ENCODE measurements around the gene DES.
A peak's percentile ranks its signal among the peaks of the same experiment; 100 is the strongest.
"Not testable (repeated sequence)": the region's sequence is repeated elsewhere in the genome, so short reads cannot be mapped to it uniquely, and the experiment has no call there.

Gene DES

DNA sequence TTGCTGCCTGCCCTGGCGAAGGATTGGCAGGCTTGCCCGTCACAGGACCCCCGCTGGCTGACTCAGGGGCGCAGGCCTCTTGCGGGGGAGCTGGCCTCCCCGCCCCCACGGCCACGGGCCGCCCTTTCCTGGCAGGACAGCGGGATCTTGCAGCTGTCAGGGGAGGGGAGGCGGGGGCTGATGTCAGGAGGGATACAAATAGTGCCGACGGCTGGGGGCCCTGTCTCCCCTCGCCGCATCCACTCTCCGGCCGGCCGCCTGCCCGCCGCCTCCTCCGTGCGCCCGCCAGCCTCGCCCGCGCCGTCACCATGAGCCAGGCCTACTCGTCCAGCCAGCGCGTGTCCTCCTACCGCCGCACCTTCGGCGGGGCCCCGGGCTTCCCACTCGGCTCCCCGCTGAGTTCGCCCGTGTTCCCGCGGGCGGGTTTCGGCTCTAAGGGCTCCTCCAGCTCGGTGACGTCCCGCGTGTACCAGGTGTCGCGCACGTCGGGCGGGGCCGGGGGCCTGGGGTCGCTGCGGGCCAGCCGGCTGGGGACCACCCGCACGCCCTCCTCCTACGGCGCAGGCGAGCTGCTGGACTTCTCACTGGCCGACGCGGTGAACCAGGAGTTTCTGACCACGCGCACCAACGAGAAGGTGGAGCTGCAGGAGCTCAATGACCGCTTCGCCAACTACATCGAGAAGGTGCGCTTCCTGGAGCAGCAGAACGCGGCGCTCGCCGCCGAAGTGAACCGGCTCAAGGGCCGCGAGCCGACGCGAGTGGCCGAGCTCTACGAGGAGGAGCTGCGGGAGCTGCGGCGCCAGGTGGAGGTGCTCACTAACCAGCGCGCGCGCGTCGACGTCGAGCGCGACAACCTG lies at the start of gene DES:
Gene DES (plus strand): TSS at position 223 of the 857 bp plus-strand sequence. CDS start 86 bp downstream, at position 309.
- no peak for DNase-seq (ENCODE audit: low read depth in 3 of 3)

DNA sequence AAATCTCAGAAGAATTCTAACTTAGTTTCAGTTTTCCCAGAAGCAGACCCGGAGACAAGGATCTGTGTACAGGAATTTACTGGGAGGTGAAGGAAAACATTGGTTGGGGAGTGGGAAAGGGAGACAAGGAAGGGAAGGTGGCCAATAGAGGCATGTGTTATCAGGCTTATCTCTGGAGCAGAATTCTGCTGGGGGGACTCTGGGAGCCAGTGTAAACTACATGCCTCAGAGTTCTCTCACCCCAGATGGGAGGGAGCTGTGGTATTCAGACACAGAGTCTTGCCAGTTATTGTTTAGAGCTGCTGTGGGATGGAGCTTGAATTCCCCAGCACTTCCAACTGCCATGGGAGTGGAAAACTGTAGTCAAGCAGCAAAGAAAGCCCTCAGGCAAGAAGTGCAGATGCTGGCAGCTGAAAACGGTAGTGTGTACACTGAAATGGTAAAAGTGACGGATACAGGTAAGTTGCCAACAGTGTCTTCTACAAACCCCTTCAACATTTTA lies 49.4 kb upstream of the DES start:
- no peak for DNase-seq (ENCODE audit: low read depth in 3 of 3)

DNA sequence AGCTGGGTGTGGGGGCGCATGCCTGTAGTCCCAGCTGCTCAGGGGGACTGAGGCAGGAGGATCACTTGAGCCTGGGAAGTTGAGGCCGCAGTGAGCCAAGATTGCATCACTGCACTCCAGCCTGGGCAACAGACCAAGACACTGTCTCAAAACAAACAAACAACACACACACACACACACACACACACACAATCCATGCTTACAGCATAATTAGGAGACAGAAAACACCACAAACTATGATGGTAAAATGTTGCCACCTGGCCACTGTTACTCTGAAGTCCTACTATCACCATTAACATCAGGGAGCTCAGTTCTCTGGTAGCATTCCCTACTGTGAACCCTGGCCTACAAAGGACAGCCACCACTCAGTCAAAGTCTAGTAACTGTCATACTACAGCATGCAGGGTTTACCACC lies 48.7 kb upstream of the DES start:
- DNase-seq (ENCODE audit: low read depth in 3 of 3): no peak

DNA sequence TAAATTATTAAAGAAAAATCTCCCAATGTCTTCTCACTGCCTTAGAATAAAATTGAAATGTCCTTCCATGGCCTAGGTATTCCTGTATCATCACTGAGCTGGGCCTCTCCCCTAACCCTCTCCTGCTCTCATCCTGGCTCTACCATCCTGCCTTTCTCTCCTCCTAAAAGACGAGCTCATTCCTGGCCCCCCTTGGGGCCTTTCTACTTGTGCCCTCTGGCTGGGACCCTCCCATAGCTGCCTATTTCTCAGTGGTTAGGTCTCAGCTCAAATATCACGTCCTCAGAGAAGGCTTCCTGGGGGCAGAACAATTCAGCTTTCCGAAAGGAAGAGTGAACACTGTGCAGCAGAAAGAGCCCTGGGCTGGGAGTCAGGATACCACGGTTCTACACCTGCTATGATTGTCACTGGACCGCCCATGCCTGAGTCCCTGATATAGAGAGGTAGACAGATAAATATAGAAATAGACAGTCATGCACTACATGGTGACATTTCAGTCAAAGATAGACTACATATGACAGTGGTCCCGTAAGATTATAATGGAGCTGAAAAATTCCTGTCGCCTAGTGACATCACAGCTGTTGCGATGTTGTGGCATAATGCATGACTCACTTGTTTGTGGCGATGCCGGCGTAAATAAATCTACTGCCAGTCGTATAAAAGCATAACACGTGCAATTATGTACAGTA lies 39.9 kb upstream of the DES start:
- DNase-seq (ENCODE audit: low read depth in 3 of 3): no peak

DNA sequence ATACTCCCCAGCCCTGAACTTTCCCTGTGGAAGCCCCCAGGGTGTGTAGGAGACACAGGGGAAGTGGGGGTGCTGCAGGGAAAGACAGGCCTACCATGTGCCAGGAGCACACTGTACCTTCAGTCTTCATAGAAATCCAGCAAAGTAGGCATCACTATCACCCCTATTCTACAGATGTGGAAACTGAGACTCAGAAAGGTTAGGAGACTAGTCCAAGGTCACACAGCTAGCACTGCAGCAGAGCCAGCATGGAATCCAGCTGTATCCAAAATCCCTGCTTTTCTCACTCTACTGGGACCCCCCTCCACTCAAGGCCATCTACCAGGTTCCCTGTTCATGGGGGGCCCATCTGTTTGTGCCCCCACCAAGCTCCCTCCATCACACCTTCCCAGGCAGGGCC lies 37.3 kb upstream of the DES start:
- no peak for DNase-seq (ENCODE audit: low read depth in 3 of 3)

DNA sequence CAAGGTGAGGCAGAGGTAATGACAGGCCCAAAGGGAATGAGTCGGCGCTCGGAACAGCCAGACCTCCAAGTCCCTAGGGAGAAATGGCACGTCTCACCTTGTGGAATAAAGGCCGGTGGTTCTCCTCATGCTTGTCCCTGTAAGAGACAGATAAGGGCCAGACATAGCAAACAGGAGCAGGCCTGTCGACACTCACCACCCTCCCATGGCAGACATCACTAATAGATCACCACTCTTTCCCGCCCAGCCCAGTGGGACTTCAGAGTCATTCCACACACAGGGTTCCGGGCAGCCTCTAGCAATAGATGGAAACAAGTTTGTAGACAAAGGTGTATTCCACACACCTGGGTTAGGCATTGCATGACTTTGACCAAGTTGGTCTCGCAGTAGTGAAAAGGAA lies 36.7 kb upstream of the DES start:
- no peak for DNase-seq (ENCODE audit: low read depth in 3 of 3)

DNA sequence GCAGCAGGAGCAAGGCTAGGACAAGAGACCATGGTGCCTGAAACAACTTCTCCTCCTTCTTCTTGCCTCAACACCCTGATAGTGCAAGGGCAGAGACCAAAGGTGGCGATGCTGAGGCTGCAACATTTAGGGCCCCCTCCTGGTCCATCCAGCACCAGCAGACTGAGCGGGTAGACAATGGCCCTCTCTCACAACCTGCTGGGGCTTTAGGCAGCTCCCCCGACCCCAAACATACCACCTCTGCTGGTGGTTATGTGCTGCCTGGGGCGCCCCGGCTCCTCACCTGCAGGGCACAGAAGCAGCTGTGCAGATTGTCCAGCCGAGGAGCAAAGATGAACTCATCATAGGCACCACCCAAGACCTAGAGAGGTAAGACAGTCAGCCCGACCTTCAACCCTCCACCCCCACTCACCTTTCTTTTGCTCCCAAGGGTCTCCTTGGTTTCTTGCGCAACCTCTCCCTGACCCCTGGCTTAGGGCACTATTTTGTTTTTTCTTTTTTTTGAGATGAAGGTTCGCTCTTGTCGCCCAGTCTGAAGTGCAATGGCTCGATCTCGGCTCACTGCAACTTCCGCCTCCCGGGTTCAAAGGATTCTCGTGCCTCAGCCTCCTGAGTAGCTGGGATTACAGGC lies 34.0 kb upstream of the DES start:
- no peak for DNase-seq (ENCODE audit: low read depth in 3 of 3)

DNA sequence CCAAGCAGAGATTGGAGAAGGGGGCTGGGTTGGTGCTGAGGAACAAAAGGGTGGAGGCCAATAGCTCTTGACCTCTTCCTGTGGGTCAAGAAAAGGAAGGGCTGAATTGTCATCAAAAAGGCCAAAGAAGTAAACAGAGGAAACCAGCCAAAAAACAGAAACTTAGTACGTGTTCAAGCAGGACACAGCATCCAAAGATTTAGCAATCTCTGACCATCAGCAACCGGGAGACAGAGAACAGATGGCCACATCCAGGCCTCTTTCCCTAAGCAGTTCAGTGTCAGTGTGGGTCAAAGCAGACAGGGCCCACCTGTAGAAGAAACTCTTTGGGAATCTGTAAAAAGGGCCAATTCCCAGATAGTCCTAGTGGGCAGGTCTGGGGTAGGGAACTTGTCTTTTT lies 33.3 kb upstream of the DES start:
- no peak for DNase-seq (ENCODE audit: low read depth in 3 of 3)

DNA sequence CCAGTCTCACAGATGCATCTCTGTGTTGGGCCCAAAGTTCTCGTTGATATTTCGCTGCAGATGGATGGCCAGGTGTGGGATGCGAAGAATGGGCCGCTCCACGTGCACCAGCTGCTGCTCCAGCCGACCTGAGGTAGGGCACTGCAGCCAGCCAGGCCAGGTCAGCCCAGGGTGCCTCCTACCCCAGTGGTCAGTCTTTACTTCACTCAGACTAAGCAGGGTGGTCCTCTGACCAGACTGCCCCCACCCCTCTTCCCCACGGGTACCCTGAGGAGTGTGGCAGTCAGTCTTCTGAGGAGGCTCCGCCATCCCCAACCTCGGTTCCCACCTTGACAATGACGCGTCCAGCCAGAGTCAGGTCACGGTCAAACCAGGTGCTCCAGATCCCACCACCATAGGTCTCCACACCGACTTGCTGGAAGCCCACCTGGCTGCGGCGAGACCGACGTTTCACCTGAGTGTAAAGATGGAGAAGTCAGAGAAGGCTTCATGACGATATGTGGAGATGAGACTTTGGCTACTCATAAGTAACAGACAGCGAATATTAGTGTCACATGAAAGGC lies 32.1 kb upstream of the DES start:
- DNase-seq (ENCODE audit: low read depth in 3 of 3): no peak

DNA sequence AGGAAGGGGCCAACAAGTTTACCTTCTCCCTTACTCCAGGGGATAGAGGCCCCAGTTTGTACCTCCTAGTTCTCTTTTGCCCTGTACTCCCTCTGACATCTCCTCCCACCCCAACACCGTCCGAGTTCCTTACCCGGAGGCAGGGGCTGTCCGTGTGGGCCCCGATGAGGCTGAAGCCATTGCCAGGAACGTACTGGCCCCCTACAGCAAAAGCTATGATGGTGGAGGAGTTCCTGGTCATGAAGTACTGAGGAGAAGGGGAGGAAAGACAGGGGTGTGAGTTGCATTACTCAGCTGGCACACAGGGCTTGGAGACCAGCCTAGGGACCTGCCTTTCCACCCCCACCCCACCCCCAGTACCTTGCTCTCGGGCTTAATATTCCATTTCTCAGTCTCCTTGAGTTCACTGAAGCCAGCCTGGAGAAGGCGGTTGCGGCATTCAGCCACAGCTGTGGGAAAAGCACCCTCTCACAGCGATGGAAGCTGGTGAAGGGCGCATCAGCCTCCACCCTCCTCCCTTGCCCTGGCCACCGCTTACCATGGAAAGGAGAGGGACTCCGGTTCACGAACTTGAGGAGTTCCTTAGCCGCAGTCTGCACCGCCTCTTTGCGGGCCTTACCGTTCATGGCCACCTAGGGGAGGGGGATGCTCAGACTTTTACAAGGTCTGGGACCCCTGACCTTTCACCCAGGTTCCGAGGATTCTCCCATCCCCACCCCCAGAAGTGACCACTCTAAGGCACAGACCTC lies 31.5 kb upstream of the DES start:
- no peak for DNase-seq (ENCODE audit: low read depth in 3 of 3)

DNA sequence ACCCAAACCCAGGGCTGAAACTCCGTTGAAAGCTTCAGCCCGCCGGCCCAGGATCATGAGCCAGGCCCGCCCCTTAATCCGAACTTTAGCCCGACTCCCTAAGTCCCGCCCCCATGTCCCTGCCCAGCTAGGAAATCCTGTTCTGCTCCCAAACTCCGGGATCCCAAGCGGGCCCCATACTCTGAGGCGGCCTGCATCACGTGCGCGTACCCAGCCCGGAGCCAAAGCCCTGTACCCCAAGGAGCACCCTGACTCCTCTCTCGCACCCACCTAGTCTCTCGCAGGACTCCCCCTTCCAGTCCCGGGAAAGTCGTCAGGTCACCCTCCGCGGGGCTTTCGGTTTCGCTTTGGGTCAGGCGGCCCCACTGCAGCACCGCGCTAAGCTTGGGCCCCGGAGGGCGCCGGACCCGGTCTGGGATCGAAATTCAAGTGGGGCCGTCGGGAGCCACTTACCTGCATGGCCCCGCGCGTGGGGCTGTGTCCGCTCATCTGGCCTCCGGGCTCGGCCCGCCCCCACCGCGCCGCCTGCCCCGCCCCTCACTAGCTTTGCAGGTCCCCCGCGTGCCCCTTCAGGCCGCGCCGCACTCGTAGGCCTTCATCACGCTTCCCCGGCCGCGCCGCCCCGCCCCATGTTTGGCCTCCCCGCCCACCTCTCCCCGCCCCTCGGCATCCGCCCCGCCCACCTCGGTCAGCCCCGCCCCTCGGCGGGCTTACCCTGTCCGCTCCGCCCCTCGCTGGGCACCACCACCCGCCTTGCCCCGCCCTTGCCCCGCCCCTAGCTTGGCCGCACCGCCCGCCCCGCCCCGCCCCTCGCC lies 30.7 kb upstream of the DES start, which contains the start of gene DNPEP:
Gene DNPEP (minus strand): TSS at position 607 of the 815 bp plus-strand sequence. CDS start 118 bp downstream, at position 489.
- peak in 2 of 3 donors; percentile 90 to 95 for DNase-seq (ENCODE audit: low read depth in 3 of 3)

DNA sequence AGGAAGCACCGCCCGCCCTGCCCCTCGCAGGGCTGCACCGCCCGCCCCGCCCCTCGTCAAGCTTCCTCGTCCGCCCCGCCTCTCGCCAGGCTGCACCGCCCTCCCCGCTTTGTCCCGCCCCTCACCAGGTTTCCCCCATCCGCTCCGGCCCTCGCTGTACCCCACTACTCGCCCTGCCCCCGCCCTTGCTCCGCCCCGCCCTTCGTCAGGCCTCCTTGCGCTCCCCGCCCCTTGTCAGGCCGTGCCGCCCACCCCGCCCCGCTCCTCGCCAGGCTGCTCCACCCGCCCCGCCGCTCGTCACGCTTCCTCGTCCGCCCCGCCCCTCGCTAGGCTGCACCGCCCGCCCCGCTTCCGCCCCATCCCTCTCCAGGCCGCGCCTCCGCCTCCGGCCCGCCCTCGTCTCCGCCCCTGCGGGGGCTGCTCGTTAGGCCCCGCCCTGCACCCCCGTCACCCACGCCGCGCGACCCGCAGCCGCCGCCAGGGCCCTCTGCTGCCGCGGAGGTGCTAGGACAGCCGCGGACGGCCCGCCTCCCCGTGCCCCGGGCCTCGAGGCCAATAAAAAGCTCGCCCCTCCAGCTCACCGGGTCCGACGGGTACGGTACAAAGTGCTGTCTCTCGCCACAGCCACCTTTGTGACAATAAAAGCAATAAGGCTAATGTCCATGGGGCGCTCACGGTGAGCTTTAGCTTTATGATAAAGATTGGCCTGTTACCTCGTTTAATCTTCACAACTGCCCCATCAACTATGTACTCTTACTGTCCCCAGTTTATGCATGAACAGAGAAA lies 29.9 kb upstream of the DES start:
- DNase-seq (ENCODE audit: low read depth in 3 of 3): peak; percentile 97 to 98 (median 98)

DNA sequence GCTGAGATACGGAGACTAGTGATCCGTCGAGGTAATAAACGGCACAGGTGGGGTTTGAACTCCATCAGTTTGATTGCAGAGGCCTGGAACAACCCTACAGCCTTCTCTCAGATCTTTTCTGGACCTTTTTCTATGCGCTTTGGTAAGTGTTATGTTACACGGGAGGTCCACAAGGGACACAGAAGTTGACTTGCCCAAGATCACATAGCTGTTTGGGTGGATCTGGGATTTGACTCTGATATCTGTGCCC lies 29.3 kb upstream of the DES start:
- DNase-seq (ENCODE audit: low read depth in 3 of 3): no peak

DNA sequence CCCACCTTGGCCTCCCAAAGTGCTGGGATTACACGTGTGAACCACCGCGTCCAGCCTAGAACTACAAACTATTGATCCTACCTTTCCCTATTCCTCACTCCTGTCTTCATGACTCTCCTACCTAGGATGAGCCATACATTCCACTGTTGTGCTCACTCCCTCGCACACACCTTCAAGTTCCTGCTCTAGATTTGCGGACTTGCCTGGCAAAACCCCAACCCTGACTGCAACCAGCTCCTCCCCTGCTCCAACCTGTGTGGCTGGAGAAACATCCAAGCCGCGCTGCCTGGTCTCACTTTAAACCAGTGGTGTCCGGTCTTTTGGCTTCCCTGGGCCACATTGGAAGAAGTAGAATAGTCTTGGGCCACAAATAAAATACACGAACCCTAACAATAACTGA lies 25.4 kb upstream of the DES start:
- DNase-seq (ENCODE audit: low read depth in 3 of 3): no peak

DNA sequence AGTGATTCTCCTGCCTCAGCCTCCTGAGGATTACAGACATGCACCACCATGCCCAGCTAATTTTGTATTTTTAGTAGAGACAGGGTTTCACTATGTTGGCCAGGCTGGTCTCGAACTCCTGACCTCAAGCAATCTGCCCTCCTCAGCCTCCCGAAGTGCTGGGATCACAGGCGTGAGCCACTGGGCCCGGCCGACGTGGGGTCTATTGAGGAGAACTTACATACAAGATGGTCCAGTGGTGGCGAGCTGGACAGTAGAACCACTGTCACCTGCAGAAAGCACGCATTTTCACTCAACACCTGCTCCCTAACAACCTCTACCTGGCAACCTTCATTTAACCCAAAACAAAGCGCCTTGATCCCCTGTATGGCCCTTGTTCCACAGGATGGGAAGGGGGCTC lies 23.1 kb upstream of the DES start:
- DNase-seq (ENCODE audit: low read depth in 3 of 3): not testable (repeated sequence)

DNA sequence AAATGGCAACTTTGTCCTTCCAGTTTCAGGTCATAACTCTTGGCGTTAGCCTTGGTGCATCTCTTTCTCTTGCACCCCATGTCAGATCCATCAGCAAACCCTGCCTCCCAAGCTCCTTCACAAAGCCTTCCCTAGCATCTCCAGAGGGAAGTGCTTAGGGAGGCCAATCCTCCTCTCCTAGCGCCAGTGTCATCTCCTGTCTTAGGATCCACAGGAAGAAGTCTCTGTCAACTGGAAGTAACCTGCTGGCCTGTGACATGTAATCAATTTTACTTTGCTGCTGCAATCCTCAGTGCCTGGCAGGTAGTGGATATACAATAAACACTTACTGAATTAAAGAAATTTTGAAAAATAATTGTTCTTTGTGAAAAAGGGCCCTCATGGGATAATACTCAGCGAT lies 22.6 kb upstream of the DES start:
- no peak for DNase-seq (ENCODE audit: low read depth in 3 of 3)

DNA sequence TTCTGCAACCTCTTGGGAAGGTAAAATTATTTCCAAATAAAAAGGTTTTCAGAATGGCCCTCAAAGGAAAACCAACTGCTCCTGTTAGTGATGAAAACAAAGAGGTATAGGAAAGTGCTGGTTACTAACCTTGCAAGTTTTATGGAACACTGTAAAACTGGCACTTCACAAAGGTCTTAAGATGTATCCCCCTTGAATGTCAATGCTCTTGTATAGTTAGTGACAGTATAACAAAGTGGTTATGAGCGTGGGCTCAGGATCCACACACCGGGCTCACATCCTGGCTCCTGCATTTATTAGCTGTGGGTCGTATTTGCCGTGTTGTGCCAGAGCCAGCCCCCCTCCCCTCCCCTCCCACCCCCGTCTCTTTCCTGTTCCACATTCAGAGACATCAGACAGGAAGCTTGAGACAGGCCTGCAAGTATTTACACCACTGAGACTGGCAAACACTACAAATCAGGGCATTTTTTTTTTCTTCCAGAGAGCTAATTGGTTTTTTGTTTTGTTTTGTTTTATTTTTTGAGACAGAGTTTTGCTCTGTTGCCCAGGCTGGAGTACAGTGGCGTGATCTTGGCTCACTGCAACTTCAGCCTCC lies 21.2 kb upstream of the DES start:
- no peak for DNase-seq (ENCODE audit: low read depth in 3 of 3)

DNA sequence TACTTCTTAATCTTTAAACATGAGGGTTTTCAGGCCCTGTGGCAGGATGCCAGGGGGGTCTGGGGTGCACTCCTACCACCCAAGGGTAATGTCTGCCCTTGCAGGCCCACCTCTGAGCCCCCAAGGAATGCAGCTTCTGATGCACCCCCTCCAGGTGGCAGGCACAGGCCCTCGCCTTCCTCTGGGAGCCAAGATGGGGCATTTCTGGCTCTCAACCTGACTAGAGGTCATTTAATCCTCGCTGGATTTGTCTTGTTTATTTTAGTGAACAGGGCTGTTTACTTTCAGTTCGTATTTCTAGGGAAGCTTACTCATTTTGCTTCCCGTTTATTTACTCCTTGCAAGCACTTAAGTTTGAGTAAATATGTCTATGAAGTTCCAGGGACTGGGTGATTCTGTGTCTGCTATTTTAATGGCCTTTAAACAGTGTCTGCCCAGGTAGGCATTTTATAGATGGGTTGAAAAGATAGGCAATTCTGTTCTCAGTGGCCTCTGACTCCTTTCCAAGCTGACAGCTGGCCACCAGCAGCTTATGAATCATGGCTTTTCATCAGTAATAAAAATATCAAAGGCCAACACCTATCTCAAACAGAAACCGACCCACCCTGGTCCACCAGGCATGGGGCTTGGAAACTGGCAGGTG lies 19.3 kb upstream of the DES start:
- no peak for DNase-seq (ENCODE audit: low read depth in 3 of 3)
